Thyroid gland (tissue), 4 donors: ENCODE measurements around the gene ATF5. TPM values are rescaled to one million over a fixed set of nuclear protein-coding genes. Genes with fewer than 3 reads are reported as not detected.

Experiments used
- DNase-seq, 2 donors: peaks; one replicate each; pipeline ENCODE4 v3.0.0-alpha.2; 2019
- H3K27ac ChIP-seq, 3 donors: fragments of 200-600 bp; sonication (generic); 1 replicate in 2 of 3; 2 replicates in 1 of 3; pipeline ENCODE4 v1.5.1; 2016 to 2019; ENCODE audit warnings: mild to moderate bottlenecking in 1 of 3, moderate library complexity in 1 of 3
- H3K27me3 ChIP-seq: fragments of 200-600 bp; sonication (generic); one replicate; pipeline ENCODE4 v1.5.1; 2019
- H3K36me3 ChIP-seq, 2 donors: fragments of 200-600 bp; sonication (generic); one replicate each; pipeline ENCODE4 v1.5.1; 2016 to 2019
- H3K4me1 ChIP-seq, 2 donors: fragments of 200-600 bp; sonication (generic); one replicate each; pipeline ENCODE4 v1.5.1; 2017 to 2019
- H3K4me3 ChIP-seq, 3 donors: fragments of 200-600 bp; sonication (generic); replicated peaks in 1 of 3; 1 replicate in 2 of 3; 2 replicates in 1 of 3; pipeline ENCODE4 v1.5.1; 2016; ENCODE audit warnings: mild to moderate bottlenecking in 1 of 3
- H3K9me3 ChIP-seq: fragments of 200-600 bp; sonication (generic); one replicate; pipeline ENCODE4 v1.5.1; 2017
- POLR2A ChIP-seq, 2 donors: fragments of 450-650 bp; IDR thresholded peaks; one replicate each; pipeline ENCODE4 v1.6.1; 2017; ENCODE audit warnings: antibody characterized with exemption in 2 of 2, mild to moderate bottlenecking in 2 of 2, moderate library complexity in 1 of 2
- WGBS, 2 donors: methylation state at CpG; one replicate each; pipeline ENCODE4 v1.1.5; 2017; 5-methylcytosine and 5-hydroxymethylcytosine counted together
- intact Hi-C: fragments of 100-400 bp; cut with DNase I; formaldehyde crosslinking; loops from one replicate; pipeline ENCODE4 v1.15.1; 2023
- total RNA-seq, 4 donors: library from RNA; depleted of rRNA; stranded (reverse); fragments of >200 nt; gene quantifications; one replicate each; pipeline ENCODE4 v1.2.3, GENCODE V29; 2016
- TF ChIP-seq, protein P1 (sequence below), 6 experiments: fragments of 200-600 bp in 3 of 6; fragments of 450-650 bp in 3 of 6; sonication (generic) in 3 of 6; IDR thresholded peaks; one replicate each; pipeline ENCODE4 v1.5.1; 2016 to 2019; ENCODE audit warnings: antibody characterized with exemption in 6 of 6, mild to moderate bottlenecking in 2 of 6, inconsistent platforms in 1 of 6, moderate library complexity in 1 of 6

Gene ATF5
- total RNA-seq, 4 donors from 2014 or later, result 6.3 to 17.9 (median 8.0) TPM

DNA sequence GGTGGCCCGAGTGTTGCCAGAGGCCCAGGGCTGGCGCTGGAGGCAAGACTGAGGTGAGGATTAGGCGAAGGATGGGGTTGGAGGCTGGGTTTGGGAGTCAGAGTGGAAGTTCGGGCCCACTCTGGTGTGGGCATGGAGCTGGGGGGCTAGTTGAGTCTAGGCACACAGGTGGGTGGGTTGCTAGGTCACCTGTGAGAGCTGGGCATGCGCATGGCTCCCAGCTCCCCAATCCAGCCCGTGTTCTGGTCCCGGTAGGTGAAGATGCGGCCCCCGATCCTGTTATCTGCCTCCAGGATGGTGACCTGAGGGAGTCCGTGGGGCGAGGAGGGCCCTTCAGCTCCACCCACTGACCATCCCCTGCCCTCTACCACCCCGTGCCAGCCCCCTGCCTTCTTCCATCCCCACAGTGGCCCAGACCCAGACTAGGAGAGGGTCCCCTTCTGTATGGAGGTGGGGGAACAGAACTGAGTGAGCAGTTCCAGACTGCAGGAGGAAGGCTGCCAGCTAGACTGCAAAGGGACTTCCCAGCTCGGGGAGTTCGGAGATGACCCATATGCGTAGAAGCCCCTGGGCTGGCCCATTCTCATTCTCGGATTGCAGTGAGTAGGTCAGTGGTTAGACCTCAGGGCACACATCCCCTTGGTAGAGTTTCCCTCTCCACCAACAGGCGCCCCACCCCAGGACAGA is 34.0 kb upstream of the ATF5 start:
- no peaks in the 10 kb centered on the region for H3K27me3 ChIP-seq
- H3K4me3 ChIP-seq, result no peak overlapping the region
- 85 to 86% methylated on average over 7 to 16 of the region's 17 CpGs for WGBS, 2 donors
- no peak overlapping the region for H3K27ac ChIP-seq
- intact Hi-C loops, result no loop called here
- H3K4me1 ChIP-seq, result peaks cover 5 to 17% of the 10 kb centered on the region in 2 donors
- TF ChIP-seq, protein P1, sequence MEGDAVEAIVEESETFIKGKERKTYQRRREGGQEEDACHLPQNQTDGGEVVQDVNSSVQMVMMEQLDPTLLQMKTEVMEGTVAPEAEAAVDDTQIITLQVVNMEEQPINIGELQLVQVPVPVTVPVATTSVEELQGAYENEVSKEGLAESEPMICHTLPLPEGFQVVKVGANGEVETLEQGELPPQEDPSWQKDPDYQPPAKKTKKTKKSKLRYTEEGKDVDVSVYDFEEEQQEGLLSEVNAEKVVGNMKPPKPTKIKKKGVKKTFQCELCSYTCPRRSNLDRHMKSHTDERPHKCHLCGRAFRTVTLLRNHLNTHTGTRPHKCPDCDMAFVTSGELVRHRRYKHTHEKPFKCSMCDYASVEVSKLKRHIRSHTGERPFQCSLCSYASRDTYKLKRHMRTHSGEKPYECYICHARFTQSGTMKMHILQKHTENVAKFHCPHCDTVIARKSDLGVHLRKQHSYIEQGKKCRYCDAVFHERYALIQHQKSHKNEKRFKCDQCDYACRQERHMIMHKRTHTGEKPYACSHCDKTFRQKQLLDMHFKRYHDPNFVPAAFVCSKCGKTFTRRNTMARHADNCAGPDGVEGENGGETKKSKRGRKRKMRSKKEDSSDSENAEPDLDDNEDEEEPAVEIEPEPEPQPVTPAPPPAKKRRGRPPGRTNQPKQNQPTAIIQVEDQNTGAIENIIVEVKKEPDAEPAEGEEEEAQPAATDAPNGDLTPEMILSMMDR (IDR thresholded peaks at IDR 0.05), result no peak
- TF ChIP-seq POLR2A (IDR thresholded peaks at IDR 0.05), result no peak
- H3K9me3 ChIP-seq, result no peaks in the 10 kb centered on the region
- no peaks in the 10 kb centered on the region for H3K36me3 ChIP-seq
- DNase-seq, result no peak

DNA sequence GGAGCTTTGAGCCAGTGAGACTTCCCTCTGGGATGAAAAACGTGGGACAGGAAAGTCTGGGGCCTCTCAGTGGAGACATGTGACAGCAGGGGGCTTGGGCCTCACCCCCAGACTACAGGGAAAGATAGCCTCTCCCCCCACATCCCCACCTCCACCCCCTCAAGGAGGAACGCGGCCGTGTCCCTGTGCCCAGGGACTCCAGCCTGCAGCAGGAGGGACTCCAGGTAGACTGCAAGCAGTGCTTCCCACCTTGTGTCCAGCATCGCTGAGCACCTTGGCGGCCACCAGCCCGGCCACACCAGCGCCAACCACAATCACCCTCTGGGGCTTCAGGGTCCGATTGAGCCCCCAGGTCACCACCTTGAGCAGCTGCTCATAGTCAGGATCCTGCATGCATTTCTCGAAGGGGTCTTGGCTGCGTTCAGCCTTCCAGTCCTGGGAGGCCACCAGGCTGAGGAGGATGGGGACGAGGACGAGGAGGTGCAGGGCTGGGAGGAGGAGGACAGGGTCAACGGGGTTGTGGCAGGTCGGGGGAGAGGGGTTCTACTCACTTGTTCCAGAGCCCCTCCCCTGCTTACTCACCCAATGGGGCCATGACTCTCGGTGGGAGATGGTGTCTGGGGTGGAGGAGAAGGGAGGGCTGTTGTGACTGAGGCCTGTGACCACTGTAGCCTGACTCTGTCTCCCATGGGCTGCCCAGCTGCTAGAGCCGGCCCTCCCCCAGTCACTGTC is 33.3 kb upstream of the ATF5 start:
- intact Hi-C loops, result no loop called here
- H3K9me3 ChIP-seq, result no peaks in the 10 kb centered on the region
- H3K4me1 ChIP-seq, result peaks cover 0 to 11% of the 10 kb centered on the region in 2 donors
- no peaks in the 10 kb centered on the region for H3K36me3 ChIP-seq
- H3K27me3 ChIP-seq, result no peaks in the 10 kb centered on the region
- 67 to 70% methylated on average over 17 of the region's 17 CpGs for WGBS, 2 donors
- H3K4me3 ChIP-seq, result no peak overlapping the region
- no peak for DNase-seq
- no peak overlapping the region for H3K27ac ChIP-seq
- TF ChIP-seq, protein P1 (IDR thresholded peaks at IDR 0.05), result no peak
- TF ChIP-seq POLR2A (IDR thresholded peaks at IDR 0.05), result no peak

DNA sequence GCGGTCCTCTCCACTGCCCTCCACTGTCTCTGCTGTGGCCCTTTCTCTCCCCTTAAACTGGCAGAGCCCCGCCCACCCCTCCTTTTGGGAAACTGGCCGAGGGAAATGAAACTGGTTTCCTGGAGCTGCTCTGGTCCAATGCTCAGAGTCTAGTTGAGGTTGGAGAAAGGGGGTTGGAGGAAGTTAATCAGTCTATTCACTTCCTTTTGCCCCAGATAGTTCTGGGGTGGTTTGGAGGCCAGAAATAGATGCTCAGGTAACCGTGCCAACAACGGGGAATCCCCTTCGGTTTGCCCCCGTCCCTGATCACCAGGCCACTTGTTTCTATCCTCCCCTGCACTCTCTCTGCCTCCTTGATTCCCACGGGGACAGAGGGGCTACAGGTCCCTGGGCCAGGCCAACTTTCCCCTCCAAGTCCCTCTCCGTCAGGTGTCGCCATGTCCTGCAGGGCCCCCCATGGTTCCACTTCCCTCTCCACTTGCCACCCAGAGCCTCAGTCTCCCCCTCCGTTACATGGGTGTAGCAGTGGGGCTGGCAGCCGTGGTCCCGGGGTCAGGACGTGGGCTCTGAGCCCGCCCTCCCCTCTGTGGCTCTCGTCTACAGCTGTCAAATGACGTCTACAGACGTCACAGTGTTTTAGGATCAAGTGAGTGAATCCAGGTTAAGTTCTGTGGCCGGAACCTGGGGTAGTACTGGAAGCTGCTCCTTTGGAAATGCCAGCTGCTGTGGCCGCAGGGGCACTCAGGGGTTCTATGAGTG is 32.0 kb upstream of the ATF5 start, which contains the start of gene IL4I1:
Gene IL4I1 (minus strand): TSS at position 25 of the 759 bp plus-strand sequence. CDS start 727 bp downstream, outside the sequence.
- Histone ChIP-seq H3K27me3 (no peaks in the 10 kb centered on the region), H3K36me3 (no peaks in the 10 kb centered on the region), H3K4me1 (peaks cover 0 to 11% of the 10 kb centered on the region in 2 donors), H3K9me3 (no peaks in the 10 kb centered on the region), H3K27ac (no peak within 1 kb of the TSS), H3K4me3 (no peak within 1 kb of the TSS)
- 51 to 55% methylated on average over 16 to 19 of the region's 20 CpGs for WGBS, 2 donors
- no peak for TF ChIP-seq POLR2A (IDR thresholded peaks at IDR 0.05)
- TF ChIP-seq, protein P1 (IDR thresholded peaks at IDR 0.05), result no peak
- intact Hi-C loops, result no loop called here
- no peak for DNase-seq

DNA sequence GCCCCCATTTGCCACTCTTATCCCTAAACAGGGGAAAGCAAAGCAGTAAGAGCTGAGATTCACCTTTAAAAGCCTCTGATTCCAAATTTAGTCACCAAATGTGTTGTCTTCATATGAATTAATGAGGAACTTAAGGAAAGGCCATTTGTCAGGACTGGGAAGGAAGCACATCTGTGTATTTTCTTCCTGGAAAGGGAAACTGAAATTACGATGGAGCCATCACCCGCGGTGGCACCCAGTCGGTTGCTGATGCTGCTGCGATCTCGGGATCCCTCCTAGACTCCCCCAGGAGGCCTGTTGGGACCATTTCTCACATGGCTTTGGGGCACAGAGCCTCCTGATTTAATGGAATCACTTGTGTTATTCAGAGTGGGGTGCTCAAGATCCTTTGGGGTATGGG is 24.9 kb upstream of the ATF5 start:
- no peak for TF ChIP-seq POLR2A (IDR thresholded peaks at IDR 0.05)
- TF ChIP-seq, protein P1 (IDR thresholded peaks at IDR 0.05), result no peak
- H3K9me3 ChIP-seq, result no peaks in the 10 kb centered on the region
- H3K27ac ChIP-seq, result no peak overlapping the region
- DNase-seq, result no peak
- H3K27me3 ChIP-seq, result no peaks in the 10 kb centered on the region
- intact Hi-C loops, result no loop called here
- peaks cover 13 to 15% of the 10 kb centered on the region in 2 donors for H3K36me3 ChIP-seq
- no peaks in the 10 kb centered on the region for H3K4me1 ChIP-seq
- 61 to 77% methylated on average over 6 of the region's 6 CpGs for WGBS, 2 donors
- no peak overlapping the region for H3K4me3 ChIP-seq
